SK-N-SH treated with all-trans-retinoic acid at 6 μM for 48 hours (cell line): Measurements from ENCODE around the gene CMIP.

Experiments
- ARNTL ChIP-seq: fragments of 450-650 bp; formaldehyde crosslinking; IDR thresholded peaks from 2 replicates; pipeline ENCODE4 v1.5.0; 2020; ENCODE audit warnings: low read depth, mild to moderate bottlenecking, moderate library complexity, borderline replicate concordance
- CREB5 ChIP-seq: fragments of 250-450 bp; sonication (Bioruptor Pico); IDR thresholded peaks from 2 replicates; pipeline ENCODE4 v1.5.1; 2020; ENCODE audit warnings: low read depth, mild to moderate bottlenecking, moderate library complexity
- CSDC2 ChIP-seq: fragments of 250-450 bp; sonication (Bioruptor Pico); IDR thresholded peaks from 2 replicates; pipeline ENCODE4 v1.5.0; 2020; ENCODE audit warnings: mild to moderate bottlenecking, moderate library complexity
- CSRNP3 ChIP-seq: fragments of 250-450 bp; sonication (Bioruptor Pico); IDR thresholded peaks from 2 replicates; pipeline ENCODE4 v1.5.1; 2021; ENCODE audit warnings: mild to moderate bottlenecking, moderate library complexity
- OSR1 ChIP-seq: fragments of 250-450 bp; sonication (Bioruptor Pico); IDR thresholded peaks from 2 replicates; pipeline ENCODE4 v1.8.0; 2022; ENCODE audit warnings: moderate library complexity, mild to moderate bottlenecking, inconsistent platforms
- PATZ1 ChIP-seq: fragments of 250-450 bp; sonication (Bioruptor Pico); IDR thresholded peaks from 2 replicates; pipeline ENCODE4 v1.8.0; 2020; ENCODE audit warnings: mild to moderate bottlenecking, moderate library complexity, borderline replicate concordance
- POU6F1 ChIP-seq: fragments of 250-450 bp; sonication (Bioruptor Pico); IDR thresholded peaks from 2 replicates; pipeline ENCODE4 v1.8.0; 2021; ENCODE audit warnings: low read depth, mild to moderate bottlenecking, moderate library complexity, borderline replicate concordance
- RARB ChIP-seq: fragments of 250-450 bp; sonication (Bioruptor Pico); IDR thresholded peaks from 2 replicates; pipeline ENCODE4 v1.8.0; 2021; ENCODE audit warnings: mild to moderate bottlenecking, moderate library complexity
- TCF4 ChIP-seq: fragments of 250-450 bp; sonication (Bioruptor Pico); IDR thresholded peaks from 2 replicates; pipeline ENCODE4 v1.8.0; 2021; ENCODE audit warnings: mild to moderate bottlenecking, moderate library complexity, borderline replicate concordance
- ZC3H10 ChIP-seq: fragments of 250-450 bp; sonication (Bioruptor Pico); IDR thresholded peaks from 2 replicates; pipeline ENCODE4 v1.5.1; 2021; ENCODE audit warnings: mild to moderate bottlenecking, moderate library complexity
- ZFP3 ChIP-seq: fragments of 250-450 bp; sonication (Bioruptor Pico); IDR thresholded peaks from 2 replicates; pipeline ENCODE4 v1.5.0; 2020; ENCODE audit warnings: mild to moderate bottlenecking, moderate library complexity

- TF ChIP-seq TCF4 (CRISPR knock-in tag) (no peak), POU6F1 (CRISPR knock-in tag) (no peak), PATZ1 (no peak), RARB (no peak), ARNTL (no peak), CSRNP3 (no peak), ZC3H10 (no peak), CREB5 (CRISPR knock-in tag) (no peak), OSR1 (CRISPR knock-in tag) (no peak), ZFP3 (CRISPR knock-in tag) (no peak), CSDC2 (CRISPR knock-in tag) (no peak)
Observed at GRCh38 chr16:81652798-81653505, 208.3 kb downstream of the CMIP start.
